Osteocyte (in vitro differentiated cells): ENCODE measurements around the gene MCM7. TPM values are rescaled to one million over a fixed set of nuclear protein-coding genes. Genes with fewer than 3 reads are reported as not detected.

Source experiments
- DNase-seq: peaks from one replicate; pipeline ENCODE4 v3.0.0; 2021; ENCODE audit warnings: mixed read lengths; ENCODE audit not compliant: unreplicated experiment; ENCODE audit errors: extremely low spot score
- H3K27ac Mint-ChIP-seq: one replicate; pipeline ENCODE4 v1.8.0; 2021; ENCODE audit warnings: mild to moderate bottlenecking, mixed read lengths; ENCODE audit not compliant: unreplicated experiment
- H3K27me3 Mint-ChIP-seq: one replicate; pipeline ENCODE4 v1.8.0; 2021; ENCODE audit warnings: mixed read lengths; ENCODE audit not compliant: unreplicated experiment
- H3K36me3 Mint-ChIP-seq: one replicate; pipeline ENCODE4 v1.8.0; 2021; ENCODE audit warnings: mixed read lengths; ENCODE audit not compliant: unreplicated experiment
- H3K4me1 Mint-ChIP-seq: one replicate; pipeline ENCODE4 v1.8.0; 2021; ENCODE audit warnings: mixed read lengths; ENCODE audit not compliant: unreplicated experiment
- H3K4me3 Mint-ChIP-seq: one replicate; pipeline ENCODE4 v1.8.0; 2021; ENCODE audit warnings: mild to moderate bottlenecking, moderate library complexity, mixed read lengths; ENCODE audit not compliant: unreplicated experiment
- H3K9me3 Mint-ChIP-seq: one replicate; pipeline ENCODE4 v1.8.0; 2021; ENCODE audit warnings: mixed read lengths; ENCODE audit not compliant: unreplicated experiment
- CTCF ChIP-seq: fragments of 200-600 bp; sonication (generic); IDR thresholded peaks from 2 replicates; pipeline ENCODE4 v1.5.0; 2021; ENCODE audit warnings: antibody characterized with exemption, mild to moderate bottlenecking, moderate library complexity
- total RNA-seq: library from RNA; stranded (reverse); gene quantifications from 2 replicates; pipeline ENCODE4 v1.2.1, GENCODE V29; 2021

MCM7 gene
- total RNA-seq, 1 donor from 2014 or later = 77.8 TPM

GRCh38 chr7:100142461-100142860 is 41.3 kb upstream of the MCM7 start:
- Mint-ChIP-seq H3K27me3 (peaks cover 14% of the 10 kb centered on the region), H3K4me3 (no peak overlapping the region), H3K9me3 (no peaks in the 10 kb centered on the region), H3K4me1 (no peaks in the 10 kb centered on the region), H3K36me3 (no peaks in the 10 kb centered on the region), H3K27ac (no peak overlapping the region)
- no peak for DNase-seq
- no peak for TF ChIP-seq CTCF

- H3K9me3 Mint-ChIP-seq = no peaks in the 10 kb centered on the region
- no peak overlapping the region for H3K4me3 Mint-ChIP-seq
- TF ChIP-seq CTCF = no peak
- H3K4me1 Mint-ChIP-seq = no peaks in the 10 kb centered on the region
- DNase-seq = no peak
- H3K27ac Mint-ChIP-seq = no peak overlapping the region
- peaks cover 14% of the 10 kb centered on the region for H3K27me3 Mint-ChIP-seq
- no peaks in the 10 kb centered on the region for H3K36me3 Mint-ChIP-seq
Measured at GRCh38 chr7:100141555-100141949, 40.4 kb upstream of the MCM7 start.

- TF ChIP-seq CTCF = no peak
- no peak for DNase-seq
- H3K36me3 Mint-ChIP-seq = no peaks in the 10 kb centered on the region
- no peaks in the 10 kb centered on the region for H3K9me3 Mint-ChIP-seq
- H3K27ac Mint-ChIP-seq = no peak overlapping the region
- H3K27me3 Mint-ChIP-seq = peaks cover 20% of the 10 kb centered on the region
- H3K4me3 Mint-ChIP-seq = no peak overlapping the region
- H3K4me1 Mint-ChIP-seq = no peaks in the 10 kb centered on the region
Measured at GRCh38 chr7:100137851-100138760, 36.9 kb upstream of the MCM7 start.

DNA sequence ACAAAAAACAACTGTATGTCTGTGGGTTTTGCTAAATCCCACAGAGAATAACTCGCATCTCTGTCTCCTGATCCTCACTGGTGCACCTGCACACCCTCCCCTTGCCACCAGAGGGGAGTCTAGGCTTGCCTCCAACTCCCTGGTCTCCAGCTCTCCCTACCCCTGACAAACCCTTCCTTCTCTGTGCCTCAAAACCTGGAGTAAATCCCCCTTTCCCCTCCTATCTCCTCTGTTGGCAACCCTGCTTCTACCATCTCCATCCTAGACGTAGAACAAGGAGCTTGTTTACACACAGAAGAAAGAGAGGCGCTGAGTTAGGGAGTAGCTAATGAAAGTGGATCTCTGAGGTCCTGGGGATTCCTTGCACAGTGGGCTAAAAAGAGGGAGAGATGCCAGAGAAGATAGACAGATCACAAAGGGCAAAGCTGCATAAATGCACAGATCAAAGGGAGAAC is 31.5 kb upstream of the MCM7 start:
- H3K27ac Mint-ChIP-seq = no peak overlapping the region

More for the DNA sequence above, 31.5 kb upstream of the MCM7 start:
- Mint-ChIP-seq H3K27me3 (peaks cover 6% of the 10 kb centered on the region), H3K36me3 (no peaks in the 10 kb centered on the region), H3K9me3 (no peaks in the 10 kb centered on the region), H3K4me1 (peaks cover 16% of the 10 kb centered on the region), H3K4me3 (no peak overlapping the region)
- DNase-seq = no peak
- TF ChIP-seq CTCF = peak; percentile 91
